NOMO-1 (cell line): ENCODE results near the gene AKT2.
"Not testable (repeated sequence)": the region's sequence is repeated elsewhere in the genome, so short reads cannot be mapped to it uniquely, and the experiment has no call there.

Experiments
- DNase-seq, 2 experiments: peaks; one replicate each; lab custom pipeline; 2025; ENCODE audit not compliant: unreplicated experiment in 2 of 2; lab: John Stamatoyannopoulos, UW

Gene AKT2

DNA sequence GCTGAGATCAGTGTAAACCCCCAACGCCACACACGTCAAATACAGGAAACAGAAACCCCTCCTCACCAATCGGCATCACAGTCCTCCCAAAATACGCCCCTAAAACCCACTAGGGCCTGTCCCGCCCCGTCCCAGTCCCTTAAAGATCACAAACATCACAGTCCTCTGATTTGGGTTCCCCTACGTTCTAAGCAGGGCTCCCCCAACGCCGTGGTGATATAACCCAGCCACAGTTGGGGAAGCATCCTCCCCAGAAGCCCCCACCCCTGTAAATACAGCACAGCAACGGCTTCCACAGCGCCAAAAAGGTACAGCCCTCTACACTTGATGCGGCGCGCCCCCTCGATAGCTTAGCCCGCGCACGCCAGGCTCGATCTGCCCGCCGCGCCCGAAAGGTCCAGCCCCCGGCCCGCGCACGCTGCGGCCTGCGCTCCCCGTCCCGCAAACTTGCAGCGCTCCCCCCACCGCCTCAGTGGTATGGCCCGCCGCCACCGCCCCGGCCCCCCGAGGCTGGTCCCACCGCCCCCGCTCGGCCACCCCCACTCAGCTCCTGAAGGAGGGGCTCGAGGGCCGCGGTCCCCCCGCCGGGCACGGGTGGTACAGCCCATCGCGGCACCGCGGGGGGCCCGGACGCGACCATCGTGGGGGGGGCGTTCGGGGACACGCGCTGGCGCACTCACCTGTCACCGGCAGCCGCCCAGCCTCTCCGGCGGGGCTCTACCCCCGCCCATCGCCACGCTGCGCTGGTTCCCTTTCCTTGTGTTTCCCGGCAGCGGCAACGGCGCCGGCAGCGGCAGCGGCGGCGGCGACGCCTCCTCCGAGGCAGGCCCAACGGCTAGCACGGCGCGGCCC lies at the start of gene AKT2:
AKT2 (minus strand) TSS at position 845 of the 852 bp plus-strand sequence. CDS start 20,078 bp downstream, outside the sequence.
- peak; percentile 6 to 44 for DNase-seq

DNA sequence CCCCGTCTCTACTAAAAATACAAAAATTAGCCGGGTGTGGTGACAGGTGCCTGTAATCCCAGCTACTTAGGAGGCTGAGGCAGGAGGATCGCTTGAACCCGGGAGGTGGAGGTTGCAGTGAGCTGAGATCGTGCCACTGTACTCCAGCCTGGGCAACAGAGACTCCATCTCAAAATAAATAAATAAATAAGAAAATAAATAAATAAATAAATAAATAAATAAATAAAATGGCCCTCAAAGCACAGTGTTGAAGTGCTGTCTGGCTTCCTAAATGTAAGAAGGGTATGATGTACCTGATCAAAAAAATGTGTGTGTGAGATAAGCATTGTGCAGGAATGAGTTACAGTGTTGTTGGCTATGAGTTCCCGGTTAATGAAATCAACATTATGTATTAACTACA lies 47.9 kb upstream of the AKT2 start:
- not testable (repeated sequence) for DNase-seq

DNA sequence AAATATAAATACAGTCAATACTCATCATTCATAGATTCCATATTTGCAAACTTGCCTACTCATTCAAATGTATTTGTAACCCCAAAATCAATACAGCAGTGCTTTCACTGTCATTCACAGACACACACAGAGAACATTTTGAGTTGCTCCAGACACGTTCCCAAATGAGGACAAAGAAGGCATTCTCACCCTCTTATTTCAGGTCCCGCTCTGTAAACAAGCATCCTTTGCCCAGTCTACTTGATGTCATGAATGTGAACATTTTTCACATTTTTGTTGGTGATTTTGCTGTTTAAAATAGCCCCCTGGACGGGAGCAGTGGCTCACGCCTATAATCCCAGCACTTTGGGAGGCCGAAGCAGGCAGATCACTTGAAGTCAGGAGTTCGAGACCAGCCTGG lies 47.5 kb upstream of the AKT2 start:
- DNase-seq, result no peak

DNA sequence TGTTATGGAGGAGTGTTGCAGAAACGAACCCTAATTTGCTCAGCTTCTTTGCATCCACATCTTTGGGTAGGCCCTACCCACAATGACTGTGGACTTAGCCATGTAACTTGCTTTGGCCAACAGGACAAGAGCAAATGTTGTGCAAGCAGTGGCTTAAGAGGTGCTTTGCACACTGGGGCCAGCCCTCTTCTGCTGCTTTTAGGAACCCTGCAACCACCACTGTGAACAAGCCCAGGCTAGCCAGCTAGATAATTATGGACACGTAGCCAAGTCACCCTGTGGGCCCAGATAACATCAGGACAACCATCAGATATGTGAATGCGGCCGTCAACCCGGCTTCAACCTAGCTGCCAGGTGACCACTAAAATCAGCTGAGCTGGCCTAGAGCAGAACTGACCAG lies 45.9 kb upstream of the AKT2 start:
- peak; percentile 52 to 74 for DNase-seq

DNA sequence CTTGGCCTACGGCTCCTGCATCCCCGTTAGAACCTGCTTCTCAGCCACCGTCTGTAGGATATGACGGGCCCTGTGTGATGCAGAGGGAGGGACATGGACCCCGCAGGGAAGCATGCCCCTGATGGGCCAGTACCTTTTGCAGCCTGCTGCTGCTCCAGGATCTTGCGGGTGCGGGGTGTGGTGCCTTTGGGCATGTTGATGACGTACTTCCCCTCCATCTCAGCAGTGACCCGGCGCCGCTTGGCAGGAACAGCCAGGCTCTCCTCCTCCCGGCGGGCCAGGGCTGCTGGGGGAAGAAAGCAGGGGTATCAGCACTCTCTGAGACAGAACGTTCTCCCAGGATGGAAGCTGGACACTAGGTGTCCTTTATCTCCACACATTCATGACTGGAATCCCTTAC lies 41.1 kb upstream of the AKT2 start:
- DNase-seq, result no peak

GRCh38 chr19:40323705-40324104 lies 38.6 kb upstream of the AKT2 start:
- no peak for DNase-seq

- no peak for DNase-seq
These were observed 37.9 kb upstream of the AKT2 start for GRCh38 chr19:40322951-40323615.

DNA sequence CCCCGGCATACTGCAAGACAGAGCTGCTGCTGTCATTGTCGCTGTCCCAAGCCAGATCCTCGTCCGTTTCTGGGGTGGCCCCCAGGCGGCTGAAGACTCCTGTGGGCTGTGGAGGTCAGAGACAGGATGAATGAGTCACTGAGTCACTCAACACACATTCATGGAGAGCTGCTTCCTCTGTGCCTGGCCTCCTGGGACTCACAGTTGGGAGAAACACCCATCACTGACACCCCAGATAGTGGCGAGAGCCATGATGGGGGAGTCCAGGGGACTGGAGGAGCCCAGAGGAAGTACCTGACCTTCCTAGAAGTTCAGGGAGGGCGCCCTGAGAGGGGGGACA lies 37.1 kb upstream of the AKT2 start:
- no peak for DNase-seq

DNA sequence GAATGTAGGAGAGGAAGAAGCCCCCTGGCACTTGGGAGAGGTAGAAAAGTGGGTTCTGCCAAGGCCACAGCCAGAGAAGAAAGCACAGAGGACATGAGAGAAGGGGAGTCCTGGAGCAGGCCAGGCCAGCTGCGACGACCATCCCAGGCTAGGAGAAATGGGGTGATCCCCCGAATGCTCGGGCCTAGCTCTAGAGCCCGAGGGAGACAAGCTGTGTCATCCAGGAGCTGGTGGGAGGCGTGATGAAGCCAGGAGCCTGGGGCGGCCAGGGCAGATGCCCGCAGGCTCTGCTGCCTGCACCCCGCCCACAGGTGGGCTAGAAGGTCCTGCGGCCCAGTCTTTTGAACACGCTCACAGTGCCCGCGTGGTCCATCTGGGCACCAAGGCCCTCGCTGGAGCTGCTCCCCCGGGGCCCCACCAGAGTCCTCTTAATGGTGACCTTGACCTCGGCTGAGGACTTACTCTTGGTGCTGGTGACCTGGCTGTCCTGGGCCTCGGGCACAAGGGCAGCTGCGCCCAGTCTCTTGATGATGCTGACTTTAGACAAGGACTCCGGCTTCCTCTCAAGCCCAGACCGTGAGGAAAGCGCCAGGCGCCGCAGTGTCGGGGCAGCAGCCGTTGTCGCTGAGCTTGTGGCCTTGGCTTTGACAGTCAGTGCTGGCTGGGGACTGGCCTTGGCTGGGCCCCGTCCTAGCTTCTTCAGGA lies 36.6 kb upstream of the AKT2 start:
- DNase-seq, result no peak

- no peak for DNase-seq
These were observed 35.9 kb upstream of the AKT2 start for GRCh38 chr19:40321076-40321475.

- DNase-seq, result no peak
These were observed 35.4 kb upstream of the AKT2 start for GRCh38 chr19:40320558-40320935.

- DNase-seq, result no peak
These were observed 32.2 kb upstream of the AKT2 start for GRCh38 chr19:40317338-40317737.

- DNase-seq, result no peak
These were observed 30.8 kb upstream of the AKT2 start for GRCh38 chr19:40315812-40316470.

GRCh38 chr19:40314656-40315055 lies 29.5 kb upstream of the AKT2 start:
- DNase-seq, result peak in 1 of 2 experiments; percentile 71

DNA sequence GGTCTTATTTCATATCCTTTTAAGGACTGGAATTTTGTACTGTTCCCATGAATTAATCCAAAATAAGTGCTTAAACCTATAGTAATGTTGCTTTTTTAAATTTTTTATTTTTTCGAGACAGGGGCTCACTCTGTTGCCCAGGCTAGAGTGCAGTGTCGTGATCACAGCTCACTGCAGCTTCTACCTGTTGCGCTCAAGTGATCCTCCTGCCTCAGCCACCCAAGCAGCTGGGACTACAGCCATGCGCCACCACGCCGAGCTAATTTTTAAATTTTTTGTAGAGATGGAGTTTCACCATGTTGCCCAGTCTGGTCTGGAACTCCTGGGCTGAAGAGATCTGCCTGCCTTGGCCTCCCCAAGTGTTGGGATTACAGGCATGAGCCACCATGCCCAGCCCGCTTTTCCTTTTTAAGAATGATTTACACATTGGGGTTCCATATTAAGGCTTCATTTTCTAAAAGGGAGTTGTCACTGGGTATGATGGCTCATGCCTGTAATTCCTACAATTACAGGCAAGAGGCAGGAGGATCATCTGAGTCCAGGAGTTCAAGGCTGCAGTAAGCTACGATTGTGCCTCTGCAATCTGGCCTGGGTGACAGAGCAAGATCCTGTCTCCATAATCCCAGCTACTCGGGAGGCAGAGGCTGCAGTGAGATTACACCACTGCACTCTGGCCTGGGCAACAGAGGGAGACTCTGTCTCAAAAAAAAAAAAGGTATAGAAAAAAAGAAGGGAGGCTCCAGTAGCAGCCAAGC lies 28.3 kb upstream of the AKT2 start:
- no peak for DNase-seq

DNA sequence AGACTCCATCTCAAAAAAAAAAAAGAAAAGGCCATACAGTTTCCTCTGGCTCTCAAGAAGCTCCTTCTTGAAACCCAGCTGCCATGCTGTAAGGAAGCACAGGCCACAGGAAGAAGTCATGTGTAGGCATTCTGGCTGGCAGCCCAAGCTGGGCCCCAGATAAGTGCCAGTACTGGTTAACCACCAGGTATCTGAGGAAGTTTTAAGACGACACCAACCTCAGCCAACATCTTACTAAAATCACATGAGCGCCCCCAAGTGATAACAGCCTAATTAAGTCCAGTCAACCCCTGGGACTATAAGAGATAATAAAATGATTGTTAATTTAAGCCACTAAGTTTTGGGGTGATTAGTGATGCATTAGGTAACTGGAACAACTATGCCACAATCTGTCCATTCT lies 27.4 kb upstream of the AKT2 start:
- DNase-seq, result no peak

DNA sequence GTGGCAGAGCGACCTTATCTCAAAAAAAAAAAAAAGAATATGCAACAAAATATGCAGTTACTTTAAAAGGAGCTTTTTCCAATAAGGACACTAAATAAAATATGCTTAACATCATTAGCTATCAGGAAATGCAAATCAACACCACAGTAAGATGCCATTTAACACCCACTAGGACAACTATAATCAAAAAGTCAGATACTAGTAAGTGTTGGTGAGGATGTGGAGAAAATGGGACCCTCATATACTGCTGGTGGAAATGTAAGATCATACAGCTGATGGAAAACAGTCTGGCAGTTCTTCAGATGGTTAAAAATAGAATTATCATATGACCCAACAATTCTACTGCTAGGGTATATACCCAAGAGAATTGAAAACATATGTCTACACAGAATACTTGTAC lies 24.5 kb upstream of the AKT2 start:
- no peak for DNase-seq

- peak; percentile 66 to 86 for DNase-seq
These were observed 20.3 kb upstream of the AKT2 start for GRCh38 chr19:40305403-40305802.

- DNase-seq, result no peak
These were observed 19.2 kb upstream of the AKT2 start for GRCh38 chr19:40304306-40304705.

DNA sequence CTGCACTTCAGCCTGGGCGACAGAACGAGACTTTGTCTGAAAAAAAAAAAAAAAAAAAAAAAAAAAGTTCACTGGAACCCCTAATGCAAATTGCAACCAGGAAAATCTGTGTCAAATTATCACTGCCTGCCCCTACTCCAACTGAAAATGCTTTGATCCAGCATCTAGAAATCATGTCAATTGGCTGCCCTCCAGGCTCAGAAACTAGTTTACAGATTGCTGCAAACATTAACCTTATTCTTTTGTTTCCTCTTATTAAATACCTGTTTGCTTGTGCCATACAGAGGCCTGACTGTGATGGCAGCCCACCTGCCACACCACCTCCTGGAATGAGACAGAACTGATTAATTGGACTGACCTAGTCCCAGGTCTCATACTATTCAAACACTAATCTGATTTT lies 18.6 kb upstream of the AKT2 start:
- no peak for DNase-seq
